ENCODE data around the gene IMMP1L. TPM values are rescaled to one million over a fixed set of nuclear protein-coding genes. Genes with fewer than 3 reads are reported as not detected.

The IMMP1L gene
- total and polyA plus RNA-seq, 2 of the 8 experiments (the other 6 are each of a cell fraction or from before 2014, with no cell fraction given): 27.4 to 47.7 TPM

DNA sequence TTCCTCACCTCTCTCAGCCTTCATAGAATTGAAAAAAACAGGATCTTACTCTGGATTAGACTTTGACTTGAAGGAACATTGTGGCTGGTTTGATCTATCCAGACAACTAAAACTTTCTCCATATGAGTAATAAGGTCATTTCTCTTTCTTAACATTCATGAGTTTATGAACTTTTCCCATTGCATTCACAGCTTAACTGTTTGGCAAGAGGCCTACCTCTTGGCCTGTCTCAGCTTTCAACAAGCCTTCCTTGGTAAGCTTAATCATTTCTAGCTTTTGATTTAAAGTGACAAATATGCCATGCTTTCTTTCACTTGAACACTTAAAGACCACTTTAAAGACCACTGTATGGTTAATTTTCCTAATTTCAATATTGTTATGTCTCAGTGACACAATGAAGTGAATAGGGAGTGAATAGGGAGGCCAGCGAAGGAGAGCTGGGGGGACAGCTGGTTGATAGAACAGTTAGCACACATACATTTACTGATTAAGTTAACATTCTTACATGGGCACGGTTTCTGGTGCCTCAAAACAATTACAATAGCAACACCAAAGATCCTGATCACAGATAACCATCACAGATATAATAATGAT lies 17.0 kb downstream of the IMMP1L start (continued):
- TF ChIP-seq SIN3A (conservative IDR thresholded peaks at IDR 0.05 in 1 of 2, IDR thresholded peaks at IDR 0.05 in 1 of 2; ENCODE audit: low read depth in 1 of 2, low read length in 2 of 2): no peak
- TF ChIP-seq SRF (IDR thresholded peaks at IDR 0.05; ENCODE audit: low read depth, low read length): no peak
- TF ChIP-seq JUN (IDR thresholded peaks at IDR 0.05; ENCODE audit: low read depth, low read length): no peak

All from H1 (cell line).